Liver (tissue), 3 donors: ENCODE data around the gene PIGH.

Experiments
- CTCF ChIP-seq: fragments of 150-350 bp; IDR thresholded peaks from 2 replicates; pipeline ENCODE4 v1.5.1; 2017; ENCODE audit warnings: improper control_type of control experiment, low read depth, low read length; ENCODE audit not compliant: missing input control
- GABPA ChIP-seq, 2 donors: IDR thresholded peaks in 1 of 2; conservative IDR thresholded peaks in 1 of 2; 2 replicates each; pipeline ENCODE4 v1.6.1; 2016; ENCODE audit warnings: antibody characterized with exemption in 2 of 2, mild to moderate bottlenecking in 1 of 2, moderate library complexity in 1 of 2
- JUND ChIP-seq, 2 donors: IDR thresholded peaks; 2 replicates each; pipeline ENCODE4 v1.6.1; 2016; ENCODE audit warnings: antibody characterized with exemption in 2 of 2
- MAX ChIP-seq: IDR thresholded peaks from 2 replicates; pipeline ENCODE4 v1.6.1; 2016; ENCODE audit warnings: antibody characterized with exemption
- NR2F2 ChIP-seq: IDR thresholded peaks from 2 replicates; pipeline ENCODE4 v1.6.1; 2016; ENCODE audit warnings: antibody characterized with exemption
- RAD21 ChIP-seq, 2 donors: IDR thresholded peaks; 2 replicates each; pipeline ENCODE4 v1.6.1; 2016; ENCODE audit warnings: antibody characterized with exemption in 2 of 2, mild to moderate bottlenecking in 2 of 2
- REST ChIP-seq: IDR thresholded peaks from 2 replicates; pipeline ENCODE4 v1.6.1; 2016; ENCODE audit warnings: antibody characterized with exemption, mild to moderate bottlenecking
- SP1 ChIP-seq: IDR thresholded peaks from 2 replicates; pipeline ENCODE4 v1.6.1; 2018; ENCODE audit warnings: antibody characterized with exemption, mild to moderate bottlenecking
- TAF1 ChIP-seq: conservative IDR thresholded peaks from 2 replicates; pipeline ENCODE4 v1.6.1; 2016; ENCODE audit warnings: antibody characterized with exemption, mild to moderate bottlenecking
- YY1 ChIP-seq: IDR thresholded peaks from 2 replicates; pipeline ENCODE4 v1.6.1; 2016; ENCODE audit warnings: antibody characterized with exemption, mild to moderate bottlenecking
- ZBTB33 ChIP-seq: IDR thresholded peaks from 2 replicates; pipeline ENCODE4 v1.6.1; 2016; ENCODE audit warnings: antibody characterized with exemption
- donor health status: healthy.
- donor health status: healthy.

GRCh38 chr14:67579636-67580035, 20.4 kb downstream of the PIGH start:
- no peak for TF ChIP-seq CTCF
- TF ChIP-seq RAD21 (IDR thresholded peaks at IDR 0.05), result no peak
- TF ChIP-seq YY1, result no peak
- no peak for TF ChIP-seq TAF1
- no peak for TF ChIP-seq NR2F2
- TF ChIP-seq SP1, result no peak
- no peak for TF ChIP-seq GABPA (IDR thresholded peaks at IDR 0.05 in 1 of 2, conservative IDR thresholded peaks at IDR 0.05 in 1 of 2)
- no peak for TF ChIP-seq JUND (IDR thresholded peaks at IDR 0.05)
- no peak for TF ChIP-seq REST
- TF ChIP-seq ZBTB33, result no peak
- no peak for TF ChIP-seq MAX
